Erythroblast (primary cell): ENCODE measurements around the gene FOXE3.

Source experiments
- DNase-seq, 2 experiments: peaks; one replicate each; lab custom pipeline; 2025; lab: John Stamatoyannopoulos, UW
- GATA1 ChIP-seq: IDR thresholded peaks from 2 replicates; pipeline ENCODE4 v1.6.1; 2011; ENCODE audit warnings: low read depth, mild to moderate bottlenecking, control low read depth, low read length, moderate library complexity
- POLR2A ChIP-seq: IDR thresholded peaks from 2 replicates; pipeline ENCODE4 v1.6.1; 2011; ENCODE audit warnings: mild to moderate bottlenecking, low read length

Gene FOXE3

DNA sequence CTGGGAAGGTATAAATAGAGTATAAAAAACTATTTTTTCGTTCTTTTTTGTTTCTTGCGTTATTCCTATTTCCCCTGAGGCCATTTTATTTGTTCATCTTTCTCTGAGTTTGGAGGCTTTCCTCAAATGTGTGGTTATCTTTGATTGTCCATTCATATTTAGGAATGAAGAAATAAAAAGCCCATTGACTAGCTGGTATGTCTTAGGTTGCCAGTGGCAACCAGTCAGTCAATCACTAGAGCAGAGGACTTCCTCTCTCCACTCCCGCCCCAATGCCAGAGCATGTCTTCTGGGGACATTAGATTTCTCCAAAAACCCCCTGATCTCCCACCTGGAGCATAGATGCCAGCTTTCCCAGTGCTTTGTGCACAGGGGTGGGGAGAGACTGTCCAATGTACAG, 20.7 kb upstream of the FOXE3 start:
- TF ChIP-seq POLR2A (no peak), GATA1 (no peak)
- DNase-seq: no peak

DNA sequence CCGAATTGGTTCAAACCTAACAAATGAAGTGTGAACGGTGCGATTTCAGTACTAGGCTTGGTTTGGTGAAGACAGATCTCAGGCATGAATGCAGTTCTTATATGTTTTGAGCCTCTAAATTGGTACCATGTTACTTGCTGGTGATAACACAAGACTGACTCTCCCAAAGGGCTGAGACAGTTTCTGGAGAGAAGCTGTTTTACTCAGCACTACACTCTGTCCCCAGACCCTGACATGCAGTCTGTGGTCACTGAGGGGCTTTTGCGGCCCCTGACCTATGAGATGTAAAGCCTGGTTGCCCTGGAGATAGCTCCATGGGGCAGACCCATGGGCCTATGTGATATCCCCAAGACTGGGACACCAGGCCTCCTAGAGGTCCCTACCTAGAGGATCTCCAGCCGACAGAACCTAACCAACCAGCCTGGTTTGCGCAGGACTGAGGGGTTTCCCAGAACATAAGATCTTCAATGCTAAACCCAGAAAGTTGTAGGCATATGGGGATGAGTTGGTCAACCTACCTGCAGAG, 19.4 kb upstream of the FOXE3 start:
- DNase-seq: no peak
- TF ChIP-seq POLR2A: no peak
- no peak for TF ChIP-seq GATA1

DNA sequence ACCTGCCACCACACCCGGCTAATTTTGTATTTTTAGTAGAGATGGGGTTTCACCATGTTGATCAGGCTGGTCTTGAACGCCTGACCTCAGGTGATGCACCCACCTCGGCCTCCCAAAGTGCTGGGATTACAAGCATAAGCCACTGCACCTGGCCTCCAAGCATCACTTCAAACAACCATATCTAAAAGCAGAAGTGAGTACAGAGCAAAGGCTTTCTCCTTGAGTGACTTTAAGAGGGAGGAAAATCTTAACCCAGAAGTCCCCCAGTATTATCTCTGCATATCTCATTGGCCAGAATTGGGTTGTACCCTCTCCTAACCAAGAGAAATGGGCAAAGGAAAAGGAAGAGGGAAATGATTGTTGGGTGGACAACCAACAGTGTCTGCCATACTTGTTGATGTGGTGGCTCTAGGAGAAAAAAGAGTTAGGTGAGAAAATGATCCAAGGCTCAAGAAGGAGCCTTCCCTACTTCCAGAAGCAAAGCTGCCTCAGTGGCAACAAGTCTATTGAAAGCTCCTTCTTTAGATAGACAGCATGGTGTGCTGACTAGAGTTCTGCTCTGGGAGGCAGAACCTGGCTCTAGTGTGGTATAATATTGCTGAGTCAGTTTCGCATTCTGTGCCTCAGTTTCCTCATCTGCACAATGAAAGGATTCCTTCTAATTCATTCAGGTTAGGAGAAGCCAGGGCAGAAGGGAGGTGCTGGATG, 16.8 kb upstream of the FOXE3 start:
- DNase-seq: no peak

DNA sequence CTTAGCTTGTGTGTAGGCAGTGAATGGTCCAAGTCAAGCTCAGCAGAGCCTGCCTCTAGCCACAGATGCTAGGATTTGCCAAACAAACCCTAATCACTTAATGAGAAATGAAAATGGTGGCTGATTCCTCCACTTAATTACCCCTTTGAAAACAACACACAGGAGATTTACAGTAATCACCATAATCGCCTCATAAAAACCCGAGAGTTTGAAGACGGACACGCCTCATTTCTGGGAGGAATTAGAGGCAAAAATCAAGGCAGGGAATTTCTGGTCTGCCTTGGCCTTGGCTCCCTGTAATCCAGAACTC, 16.3 kb upstream of the FOXE3 start:
- TF ChIP-seq POLR2A (no peak), GATA1 (no peak)
- no peak for DNase-seq

More for the DNA sequence above, 16.8 kb upstream of the FOXE3 start:
- TF ChIP-seq POLR2A (no peak), GATA1 (no peak)

DNA sequence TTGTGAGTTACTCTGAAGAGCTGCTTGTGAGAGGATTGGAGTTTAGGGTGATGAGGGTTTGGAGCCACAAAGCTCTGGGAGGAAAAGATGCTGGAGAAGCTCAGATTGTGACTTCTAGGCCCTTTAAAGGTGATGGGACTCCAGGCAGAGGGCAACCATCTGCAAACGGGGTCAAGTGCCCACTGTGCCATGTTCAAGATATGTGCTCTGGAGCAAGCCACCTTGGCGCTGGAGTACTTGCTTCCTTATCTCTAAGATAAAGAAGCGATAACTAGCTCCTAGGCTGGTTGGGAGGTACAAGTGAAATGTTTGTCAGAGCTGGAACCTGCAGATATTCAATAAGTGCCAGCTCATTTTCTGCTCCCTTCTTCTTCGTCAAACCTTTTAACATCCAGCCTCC, 14.3 kb upstream of the FOXE3 start:
- DNase-seq: no peak
- TF ChIP-seq POLR2A: no peak
- no peak for TF ChIP-seq GATA1

DNA sequence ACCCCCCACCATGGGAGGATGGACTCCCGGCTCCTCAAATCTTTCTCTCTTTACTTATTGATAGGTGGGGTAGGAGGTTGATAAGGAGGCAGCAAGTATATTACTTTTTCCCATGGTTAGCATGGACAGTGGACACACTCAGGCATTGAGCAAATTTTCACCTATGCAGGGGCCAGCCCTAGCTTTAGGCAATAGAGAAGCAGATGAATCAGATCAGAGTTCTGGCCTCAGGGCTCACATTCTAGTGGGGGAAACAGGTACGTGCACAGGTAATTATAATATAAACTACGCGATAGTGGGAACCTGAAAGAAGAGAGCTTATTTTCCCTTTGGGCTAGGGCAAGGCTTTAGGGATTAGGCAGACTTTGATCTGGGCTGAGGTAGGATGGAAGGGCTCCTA, 13.5 kb upstream of the FOXE3 start:
- TF ChIP-seq GATA1 (no peak), POLR2A (no peak)
- no peak for DNase-seq

DNA sequence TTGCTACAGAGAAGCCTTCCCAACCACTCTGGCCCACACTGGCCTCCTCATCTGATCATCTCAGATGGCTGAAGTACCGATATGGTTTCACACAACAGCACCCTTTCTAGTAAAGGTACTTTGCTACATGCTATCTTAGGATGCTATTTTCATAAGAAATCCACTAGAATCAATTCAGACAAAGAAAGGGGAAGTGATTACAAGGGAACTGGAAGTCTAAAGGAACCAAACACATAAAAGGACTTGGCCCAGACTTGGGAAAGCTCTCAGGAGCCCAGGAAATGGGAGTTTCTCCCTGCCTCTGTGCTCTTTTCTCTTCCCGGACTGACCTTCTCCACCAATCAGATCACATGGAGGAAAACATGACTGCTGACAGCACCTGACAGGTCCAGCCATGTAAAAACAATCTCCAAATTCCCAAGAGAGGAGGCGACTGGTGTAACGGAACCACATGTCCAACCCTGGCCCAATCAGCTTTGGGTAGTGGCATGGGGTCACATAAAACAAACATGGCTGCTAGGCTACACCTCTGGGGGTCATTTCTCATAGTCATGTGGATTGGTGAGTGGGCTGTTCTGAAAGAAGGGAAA, 12.7 kb upstream of the FOXE3 start:
- TF ChIP-seq POLR2A (no peak), GATA1 (no peak)

DNA sequence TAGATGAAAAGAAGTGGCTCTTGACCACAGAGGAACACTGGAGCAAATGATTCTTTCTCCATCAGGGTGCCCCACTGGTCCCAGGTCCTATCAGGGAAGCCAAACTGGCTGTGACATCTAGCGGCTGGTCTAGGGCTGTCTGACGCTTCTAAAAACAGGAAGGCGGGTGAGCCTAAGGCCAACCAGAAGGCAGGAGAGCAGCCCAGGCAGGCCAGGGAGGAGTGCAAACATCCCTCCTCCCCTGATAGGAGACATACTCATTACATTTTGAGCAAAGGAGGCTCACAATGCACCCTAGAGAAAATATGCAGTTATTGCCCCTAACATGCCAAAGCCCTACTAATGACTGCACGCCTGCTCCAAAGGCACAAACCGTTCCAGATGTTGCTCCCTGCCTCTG, 10.4 kb upstream of the FOXE3 start:
- DNase-seq: peak; percentile 9 to 27
- no peak for TF ChIP-seq POLR2A
- no peak for TF ChIP-seq GATA1

More for the DNA sequence above, 12.7 kb upstream of the FOXE3 start:
- DNase-seq: no peak

DNA sequence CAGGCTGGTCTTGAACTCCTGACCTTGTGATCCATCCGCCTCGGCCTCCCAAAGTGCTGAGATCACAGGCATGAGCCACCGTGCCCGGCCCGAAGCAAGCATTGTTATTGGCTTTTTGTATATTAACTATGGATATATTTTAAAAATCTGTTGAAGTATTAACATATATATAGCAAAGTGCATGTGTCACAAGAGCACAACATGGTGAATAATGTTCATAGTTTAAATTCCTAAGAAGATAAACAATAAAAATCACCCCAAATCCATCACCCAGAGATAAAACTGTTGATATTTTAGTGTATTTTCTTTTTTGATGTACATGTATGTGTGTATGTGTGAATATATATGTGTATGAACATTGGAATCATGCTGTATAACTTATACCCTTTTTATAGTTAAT, 9.1 kb upstream of the FOXE3 start:
- no peak for TF ChIP-seq POLR2A
- TF ChIP-seq GATA1: no peak
- DNase-seq: no peak

DNA sequence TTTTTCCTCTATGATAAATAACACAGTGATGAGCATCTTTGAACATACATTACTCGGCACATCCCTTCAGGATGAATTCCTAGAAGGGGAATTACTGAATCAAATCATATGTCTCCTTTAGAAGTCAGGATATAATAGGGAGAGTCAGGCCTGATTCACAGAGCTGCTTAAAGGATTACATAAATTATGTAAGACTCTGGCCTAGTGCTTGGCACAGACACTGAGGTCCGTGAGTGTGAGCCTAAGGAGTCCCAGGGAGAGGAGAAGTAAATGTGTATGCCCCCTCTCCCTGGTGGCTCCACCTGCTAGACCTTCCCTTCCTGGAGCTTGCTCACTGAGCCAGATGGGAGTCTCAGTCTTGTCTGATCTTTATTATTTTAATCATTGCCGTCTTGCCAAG, 8.6 kb upstream of the FOXE3 start:
- no peak for TF ChIP-seq GATA1
- no peak for TF ChIP-seq POLR2A
- DNase-seq: no peak

DNA sequence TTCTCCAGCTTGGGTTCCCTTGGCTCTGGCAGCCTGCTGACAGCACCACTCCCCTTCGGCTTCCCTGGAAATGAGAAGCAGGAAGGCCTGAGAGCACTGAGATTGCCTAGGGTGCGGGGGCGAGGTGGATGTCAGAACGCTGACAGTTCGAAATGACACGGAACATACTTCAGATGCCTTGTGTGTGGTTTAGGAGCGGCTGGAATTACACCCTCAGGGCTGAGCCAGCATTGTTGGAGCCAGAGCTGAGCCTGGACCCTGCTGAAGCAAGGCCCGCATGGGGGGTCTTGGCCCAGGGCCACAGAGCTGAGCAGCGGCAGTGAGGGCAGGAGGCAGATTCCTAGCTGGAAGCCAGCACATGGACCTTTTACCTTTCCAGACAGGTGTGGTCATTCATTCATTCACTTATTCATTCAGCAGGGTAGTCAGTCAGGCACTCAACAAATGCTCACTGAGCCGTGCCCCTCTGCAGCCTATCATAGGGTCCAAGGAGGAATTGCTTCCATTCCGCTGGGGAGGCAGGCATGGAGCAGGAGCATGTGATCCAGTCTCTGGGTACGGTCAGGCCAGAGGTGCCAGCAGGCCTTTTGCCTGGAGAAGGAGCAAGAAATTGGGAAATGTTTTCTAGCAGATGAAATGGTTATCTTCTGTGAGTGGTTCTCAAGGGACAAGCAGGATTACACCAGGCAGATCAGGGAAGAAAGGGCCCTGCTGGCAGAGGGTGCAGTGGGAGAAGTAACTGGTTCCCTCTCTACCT, 6.6 kb upstream of the FOXE3 start:
- DNase-seq: no peak
- TF ChIP-seq GATA1 (no peak), POLR2A (no peak)

DNA sequence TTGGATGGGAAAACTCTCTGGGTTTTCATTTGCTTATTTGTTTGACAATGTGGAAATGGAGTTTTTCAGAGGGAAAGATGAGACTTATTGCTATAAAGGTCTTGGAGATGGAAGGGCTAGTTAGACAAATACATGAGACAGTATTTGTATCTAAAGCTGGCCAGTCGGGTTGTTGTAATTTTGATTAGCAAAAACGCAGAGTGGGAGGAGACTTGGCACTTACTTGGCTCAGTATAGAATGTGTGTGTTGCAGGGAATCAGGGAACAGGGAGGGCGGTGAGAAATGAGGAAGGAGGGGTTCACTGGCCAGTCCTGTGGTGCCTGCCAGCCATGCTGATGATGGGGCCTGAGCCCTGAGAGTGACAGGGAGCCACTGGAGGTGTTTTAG, 6.0 kb upstream of the FOXE3 start:
- TF ChIP-seq POLR2A: no peak
- no peak for TF ChIP-seq GATA1
- no peak for DNase-seq

DNA sequence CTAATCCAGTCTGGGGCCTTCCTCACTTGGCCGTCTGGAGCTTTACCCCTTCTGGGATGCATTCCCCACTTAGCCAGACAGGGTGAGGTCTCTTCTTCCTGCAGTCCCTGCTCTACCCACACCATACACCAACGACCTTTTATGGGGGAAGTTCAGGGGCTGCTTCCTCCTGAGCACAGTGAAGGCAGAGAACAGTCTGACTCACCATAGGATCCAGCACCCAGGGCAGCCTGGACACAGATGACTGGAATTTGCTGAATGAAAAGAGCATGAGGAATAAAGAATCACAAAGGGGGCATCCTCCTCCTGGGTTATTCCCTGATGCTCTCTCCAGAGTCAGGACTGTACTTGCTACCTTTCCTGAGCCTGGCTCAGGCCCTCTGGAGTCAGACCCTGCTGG, 4.6 kb upstream of the FOXE3 start:
- no peak for DNase-seq
- no peak for TF ChIP-seq POLR2A
- TF ChIP-seq GATA1: no peak

DNA sequence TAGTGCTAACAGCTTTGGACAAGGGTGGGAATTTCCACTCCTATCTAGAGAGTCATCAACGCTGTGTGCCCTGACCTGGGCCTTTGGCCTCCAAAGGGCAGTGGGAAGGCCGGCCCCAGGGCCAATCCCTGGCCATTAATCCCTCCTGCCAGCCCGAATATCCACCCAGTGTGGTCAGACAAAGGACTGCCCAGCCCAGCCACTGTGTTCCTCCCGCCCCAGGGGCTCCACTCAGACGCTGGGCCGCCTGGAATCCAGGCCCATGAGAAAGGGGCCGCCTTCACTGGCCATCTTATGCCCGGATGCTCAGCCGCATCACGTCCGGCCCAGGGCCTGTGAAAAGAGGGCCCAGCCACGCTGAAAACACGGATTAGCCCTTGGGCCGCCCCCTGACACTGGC, 3.6 kb upstream of the FOXE3 start:
- DNase-seq: no peak
- TF ChIP-seq POLR2A: no peak
- TF ChIP-seq GATA1: no peak

DNA sequence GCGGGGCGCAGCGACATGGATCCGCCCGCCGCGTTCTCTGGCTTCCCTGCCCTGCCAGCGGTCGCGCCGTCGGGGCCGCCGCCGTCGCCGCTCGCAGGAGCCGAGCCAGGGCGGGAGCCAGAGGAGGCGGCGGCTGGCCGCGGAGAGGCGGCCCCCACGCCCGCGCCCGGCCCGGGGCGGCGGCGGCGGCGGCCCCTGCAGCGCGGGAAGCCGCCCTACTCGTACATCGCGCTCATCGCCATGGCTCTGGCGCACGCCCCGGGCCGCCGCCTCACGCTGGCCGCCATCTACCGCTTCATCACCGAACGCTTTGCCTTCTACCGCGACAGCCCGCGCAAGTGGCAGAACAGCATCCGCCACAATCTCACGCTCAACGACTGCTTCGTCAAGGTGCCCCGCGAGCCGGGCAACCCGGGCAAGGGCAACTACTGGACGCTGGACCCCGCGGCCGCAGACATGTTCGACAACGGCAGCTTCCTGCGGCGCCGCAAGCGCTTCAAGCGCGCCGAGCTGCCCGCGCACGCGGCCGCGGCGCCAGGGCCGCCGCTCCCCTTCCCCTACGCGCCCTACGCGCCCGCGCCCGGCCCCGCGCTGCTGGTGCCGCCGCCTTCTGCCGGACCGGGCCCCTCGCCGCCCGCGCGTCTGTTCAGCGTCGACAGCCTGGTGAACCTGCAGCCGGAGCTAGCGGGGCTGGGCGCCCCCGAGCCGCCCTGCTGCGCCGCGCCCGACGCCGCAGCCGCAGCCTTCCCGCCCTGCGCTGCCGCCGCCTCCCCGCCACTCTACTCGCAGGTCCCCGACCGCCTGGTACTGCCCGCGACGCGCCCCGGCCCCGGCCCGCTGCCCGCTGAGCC, 459 bp downstream of the FOXE3 start:
- TF ChIP-seq GATA1: no peak
- TF ChIP-seq POLR2A: no peak
- peak; percentile 37 to 42 for DNase-seq
